GM04503 (cell line): ENCODE results near the gene ZNRF2.
"Not testable (repeated sequence)": the region's sequence is repeated elsewhere in the genome, so short reads cannot be mapped to it uniquely, and the experiment has no call there.

Experiments
- DNase-seq: peaks from one replicate; pipeline ENCODE4 v3.0.0-alpha.2; 2012; ENCODE audit warnings: low read depth

ZNRF2 gene

DNA sequence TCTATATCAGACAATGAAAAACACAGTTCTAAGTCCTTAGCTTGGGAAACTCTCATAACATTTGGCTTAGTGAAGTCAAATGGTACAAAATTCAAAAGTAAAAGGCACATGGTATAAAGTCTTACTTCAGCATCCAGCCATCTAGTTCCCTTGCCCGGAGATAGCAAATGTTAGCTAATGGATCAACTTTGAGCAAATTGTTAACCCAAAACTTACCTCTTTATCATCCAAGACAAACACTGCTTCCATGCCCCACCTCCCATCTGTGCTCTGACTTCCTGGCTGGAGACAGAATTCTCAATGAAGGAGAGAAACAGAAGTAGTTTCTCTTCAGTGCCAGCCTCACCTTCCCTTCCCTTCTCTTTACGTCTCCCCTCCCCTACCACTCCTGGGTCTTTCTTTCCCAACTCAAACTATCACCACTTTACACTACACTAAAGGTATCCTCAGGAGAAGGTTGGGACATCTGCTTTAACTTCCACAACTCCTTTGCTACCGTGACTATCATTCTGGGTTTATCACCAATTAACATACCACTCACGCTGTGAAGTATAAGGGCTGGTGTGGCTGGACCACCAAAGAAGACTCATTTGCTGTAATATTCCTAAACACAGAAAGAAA lies 21.2 kb upstream of the ZNRF2 start:
- DNase-seq = no peak

DNA sequence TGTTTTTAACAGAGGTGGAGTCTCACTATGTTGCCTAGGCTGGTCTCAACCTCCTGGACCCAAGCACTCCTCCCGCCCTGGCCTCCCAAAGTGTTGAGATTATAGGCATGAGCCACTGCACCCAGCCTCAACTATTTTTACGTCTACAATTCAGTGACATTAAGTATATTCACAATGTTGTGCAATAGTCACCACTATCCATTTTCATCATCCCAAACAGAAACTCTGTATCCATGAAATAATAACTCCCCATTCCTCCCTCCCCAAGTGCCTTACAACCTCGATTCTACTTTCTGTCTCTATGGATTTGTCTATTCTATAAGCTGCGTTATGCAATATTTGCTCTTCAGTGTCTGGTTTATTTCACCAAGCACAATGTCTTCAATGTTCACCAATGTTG lies 20.3 kb upstream of the ZNRF2 start:
- no peak for DNase-seq

DNA sequence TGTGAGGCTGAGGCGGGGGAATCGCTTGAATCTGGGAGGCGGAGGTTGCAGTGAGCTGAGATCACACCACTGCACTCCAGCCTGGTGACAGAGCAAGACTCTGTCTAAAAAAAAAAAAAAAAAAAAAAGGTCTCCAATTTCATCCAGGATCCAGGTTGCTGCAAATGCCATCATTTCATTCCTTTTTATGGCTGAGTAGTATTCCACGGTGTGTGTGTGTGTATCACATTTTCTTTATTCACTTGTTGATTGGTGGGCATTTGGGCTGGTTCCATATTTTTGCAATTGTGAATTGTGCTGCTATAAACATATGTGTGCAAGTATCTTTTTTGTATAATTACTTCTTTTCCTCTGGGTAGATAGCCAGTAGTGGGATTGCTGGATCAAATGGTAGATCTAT lies 19.2 kb upstream of the ZNRF2 start:
- not testable (repeated sequence) for DNase-seq

DNA sequence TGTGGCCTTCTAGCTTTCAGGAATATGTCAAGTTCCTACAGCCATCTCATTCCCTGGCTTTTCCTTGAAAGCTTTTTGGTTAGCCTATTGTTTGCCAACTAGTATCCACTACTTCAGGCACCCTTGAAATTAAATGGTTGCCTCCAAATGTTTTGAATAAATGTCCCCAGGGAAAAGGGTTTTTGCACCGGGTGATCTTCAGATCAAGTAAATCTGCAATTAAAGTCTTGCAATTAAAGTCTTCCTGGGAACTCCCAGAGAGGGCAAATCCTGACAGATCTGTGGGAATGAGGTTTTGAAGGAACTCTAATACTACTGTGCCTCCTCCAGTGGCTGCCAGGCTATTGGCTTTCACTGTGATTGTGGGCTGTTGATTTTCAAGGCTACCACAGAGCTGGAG lies 17.7 kb upstream of the ZNRF2 start:
- DNase-seq = no peak

DNA sequence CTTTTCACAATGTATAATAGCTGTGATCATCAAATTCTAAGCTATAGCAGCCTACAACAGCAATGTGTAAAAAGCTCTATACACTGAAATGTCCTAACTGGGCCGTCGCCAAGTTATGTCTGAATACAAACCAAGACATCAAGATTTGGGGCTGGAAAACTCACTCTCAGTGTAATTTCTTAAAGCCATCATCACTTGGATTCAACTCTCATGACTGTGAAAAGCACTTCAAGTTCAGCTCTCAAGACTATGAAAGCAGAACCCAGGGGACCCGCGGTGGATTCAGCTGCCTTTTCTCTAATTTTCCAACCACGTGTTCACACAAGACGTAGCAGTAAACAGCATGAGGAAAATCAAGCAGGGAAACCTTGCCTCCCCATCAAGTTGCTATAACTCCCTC lies 15.8 kb upstream of the ZNRF2 start:
- no peak for DNase-seq

DNA sequence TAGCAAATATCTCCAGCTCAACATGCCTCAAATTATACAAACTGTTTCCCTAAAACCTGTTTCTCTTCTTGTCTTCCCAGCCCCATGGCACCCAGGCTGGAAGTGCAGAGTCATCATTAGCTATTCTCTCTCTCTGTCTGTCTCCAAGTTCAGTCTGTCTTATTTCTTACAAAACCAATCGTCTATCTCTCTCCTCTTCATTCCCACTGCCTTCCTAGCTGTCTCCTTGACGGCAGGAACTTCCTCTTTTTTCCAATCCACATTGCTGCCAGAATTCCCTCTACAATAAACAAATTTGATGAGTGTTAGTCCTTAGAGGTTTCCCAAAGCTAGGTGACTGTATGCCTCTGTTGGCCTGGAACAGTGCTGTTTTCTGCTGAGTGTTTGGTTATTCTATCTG lies 14.9 kb upstream of the ZNRF2 start:
- no peak for DNase-seq

DNA sequence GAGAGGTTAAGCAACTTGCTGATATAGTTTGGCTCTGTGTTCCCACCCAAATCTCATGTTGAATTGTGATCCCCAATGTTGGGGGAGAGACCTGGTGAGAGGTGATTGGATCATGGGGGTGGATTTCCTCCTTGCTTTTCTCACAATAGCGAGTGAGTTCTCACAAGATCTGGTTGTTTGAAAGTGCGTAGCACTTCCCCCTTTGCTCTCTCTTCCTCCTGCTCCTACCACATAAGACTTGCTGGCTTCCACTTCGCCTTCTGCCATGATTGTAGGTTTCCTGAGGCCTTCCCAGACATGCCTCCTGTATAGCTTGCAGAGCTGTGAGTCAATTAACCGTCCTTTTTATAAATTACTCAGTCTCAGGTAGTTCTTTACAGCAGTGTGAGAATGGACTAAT lies 13.5 kb upstream of the ZNRF2 start:
- no peak for DNase-seq

DNA sequence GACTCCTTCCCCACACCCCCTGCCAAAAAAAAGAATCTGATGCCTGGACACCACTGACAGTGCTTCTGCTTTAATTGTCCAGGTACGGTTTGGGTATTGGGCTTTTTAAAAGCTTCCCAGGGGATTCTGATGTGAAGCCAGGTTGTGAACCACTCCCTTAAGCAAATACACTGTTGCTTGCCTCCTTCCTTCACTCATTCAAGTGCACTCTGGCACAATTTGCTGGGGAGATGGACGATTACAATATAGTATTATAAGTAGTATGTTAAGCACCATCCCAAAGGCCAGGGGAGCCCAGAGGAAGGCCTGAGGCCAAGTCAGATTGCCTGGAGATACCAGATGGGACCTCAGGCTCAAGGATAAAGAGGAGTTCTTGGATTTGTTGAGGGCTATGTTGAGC lies 12.3 kb upstream of the ZNRF2 start:
- DNase-seq = no peak

DNA sequence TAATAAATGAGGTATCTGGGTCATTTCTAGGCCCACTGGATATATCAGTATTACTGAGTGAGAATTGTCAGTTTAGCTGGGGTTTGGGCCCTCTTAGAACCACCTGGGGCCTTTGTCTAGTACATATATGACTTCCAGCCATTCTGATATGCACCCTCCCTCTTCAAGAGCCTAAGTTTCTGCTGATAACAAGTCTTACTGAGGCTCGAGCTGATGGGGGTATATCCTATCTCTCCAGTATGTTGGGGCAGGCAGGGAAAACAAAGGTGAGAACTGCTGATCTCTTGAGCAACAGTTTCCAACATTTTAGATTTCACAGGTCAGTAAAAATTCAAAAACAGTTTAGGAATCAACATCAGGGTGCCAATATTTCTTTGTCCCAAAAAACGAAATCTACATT lies 10.8 kb upstream of the ZNRF2 start:
- DNase-seq = no peak

DNA sequence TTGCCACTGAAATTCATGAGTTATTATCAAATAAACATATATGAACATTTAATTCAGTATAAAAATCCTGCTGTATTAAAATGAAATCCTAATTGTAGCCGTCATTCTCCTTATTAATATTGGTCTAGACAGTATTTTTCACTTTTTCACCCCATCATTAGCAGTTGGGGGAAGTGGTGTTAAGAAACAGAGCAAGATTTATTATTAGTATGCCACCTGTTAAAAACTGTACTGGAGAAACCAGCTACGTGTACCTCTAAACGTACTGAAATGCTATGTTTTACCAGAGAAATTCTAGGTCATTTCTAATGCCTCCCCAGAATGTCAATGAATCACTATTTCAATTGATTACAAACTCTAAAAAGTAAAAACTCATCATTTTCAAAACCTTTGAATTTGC lies 9.8 kb upstream of the ZNRF2 start:
- DNase-seq = no peak

DNA sequence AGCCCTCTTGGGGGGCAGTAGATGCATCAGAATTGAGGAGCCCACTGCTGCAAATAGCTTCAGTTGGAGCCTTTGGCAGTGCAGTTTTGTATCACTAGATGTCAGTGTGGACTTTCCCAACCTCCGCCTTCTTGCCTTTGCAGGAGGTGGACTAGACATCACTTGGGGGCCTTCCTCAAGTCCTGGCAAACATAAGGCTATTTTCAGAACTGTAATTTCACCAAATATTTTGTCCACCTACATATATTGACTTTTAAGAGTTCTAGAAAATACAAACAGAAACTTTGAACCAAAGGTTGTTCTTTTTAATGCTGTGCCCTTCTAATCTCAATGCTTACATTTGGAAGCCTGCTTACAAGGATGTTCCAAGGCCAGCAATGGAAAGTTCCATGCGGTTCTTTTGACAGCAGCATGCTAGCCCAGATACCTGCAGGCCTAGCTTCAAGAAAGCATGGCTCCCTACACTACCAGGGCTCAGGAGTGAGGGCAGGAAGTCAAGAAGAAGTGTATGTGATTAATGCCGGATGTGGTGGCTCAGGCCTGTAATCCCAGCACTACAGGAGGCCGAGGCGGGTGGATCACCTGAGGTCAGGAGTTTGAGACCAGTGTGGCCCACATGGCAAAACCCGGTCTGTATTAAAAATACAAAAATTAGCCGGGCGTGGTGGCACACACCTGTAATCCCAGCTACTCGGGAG lies 8.0 kb upstream of the ZNRF2 start:
- DNase-seq = no peak

DNA sequence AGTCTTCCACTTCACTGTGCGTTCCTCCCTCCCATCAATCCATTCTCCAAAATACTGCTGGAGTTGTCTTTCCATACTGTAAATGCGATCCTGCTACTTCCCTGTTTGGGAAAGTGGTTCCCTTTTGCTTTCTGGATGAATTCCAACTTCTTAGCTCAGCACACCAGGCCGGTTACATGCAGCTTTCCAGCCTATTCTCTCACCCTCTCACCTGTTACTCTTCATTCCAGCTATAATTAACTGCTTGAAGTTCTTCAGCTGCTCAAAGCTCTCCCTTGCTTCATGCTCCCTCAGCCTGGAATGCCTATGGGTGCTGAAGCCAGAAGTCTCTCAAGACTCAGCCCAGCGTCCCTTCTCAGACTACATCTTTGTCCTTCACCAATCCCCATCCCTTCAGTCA lies 6.0 kb upstream of the ZNRF2 start:
- no peak for DNase-seq

DNA sequence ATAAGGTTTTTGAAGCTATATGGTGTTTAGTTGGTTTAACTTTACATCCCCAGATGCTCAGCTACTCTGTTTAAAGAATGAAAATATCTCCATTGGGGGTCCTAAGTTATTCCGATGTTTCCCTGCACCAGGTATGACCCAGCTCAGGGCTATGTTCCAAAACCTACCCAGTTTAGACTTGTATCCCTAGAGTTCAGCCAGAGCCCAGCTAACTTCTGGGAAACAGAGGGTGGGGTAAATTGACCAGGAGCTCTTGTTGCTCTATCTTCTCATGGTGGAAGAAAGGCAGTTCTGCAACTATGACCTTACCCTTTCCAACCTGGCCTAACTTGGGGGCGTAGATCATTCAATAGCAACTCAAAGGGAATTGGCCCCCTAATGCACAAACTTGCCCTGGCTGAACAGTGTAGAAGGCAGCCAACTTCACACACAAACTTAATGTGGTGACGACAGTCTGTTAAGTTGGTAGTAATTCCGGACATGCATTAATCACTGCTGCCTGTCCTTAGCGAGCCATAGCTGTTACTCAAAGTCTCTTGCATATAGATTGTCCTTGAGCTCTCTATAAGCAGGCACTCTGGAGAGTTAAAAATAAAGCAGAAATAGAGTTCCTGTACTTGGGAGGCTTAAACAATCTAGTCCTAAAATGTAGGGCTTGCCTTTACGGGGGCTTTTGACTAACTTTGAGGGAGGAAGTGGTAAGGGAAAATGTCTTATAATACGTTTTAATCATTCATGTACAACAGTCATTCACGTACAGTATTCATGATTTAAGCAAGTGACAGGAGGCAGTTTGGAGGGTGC lies 5.3 kb upstream of the ZNRF2 start:
- no peak for DNase-seq

DNA sequence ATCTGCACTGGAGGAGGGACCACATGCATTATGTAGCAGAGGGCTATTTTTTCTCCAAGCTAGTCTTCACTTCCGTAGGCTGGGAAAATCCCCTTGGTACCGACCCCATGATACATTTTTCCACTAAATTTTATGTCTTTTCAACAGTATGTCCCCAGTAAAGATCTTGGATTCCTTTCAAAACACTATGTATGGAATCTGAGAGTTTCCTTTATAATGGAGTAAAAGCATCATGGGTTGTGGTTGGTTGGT lies 4.8 kb upstream of the ZNRF2 start:
- DNase-seq = no peak

DNA sequence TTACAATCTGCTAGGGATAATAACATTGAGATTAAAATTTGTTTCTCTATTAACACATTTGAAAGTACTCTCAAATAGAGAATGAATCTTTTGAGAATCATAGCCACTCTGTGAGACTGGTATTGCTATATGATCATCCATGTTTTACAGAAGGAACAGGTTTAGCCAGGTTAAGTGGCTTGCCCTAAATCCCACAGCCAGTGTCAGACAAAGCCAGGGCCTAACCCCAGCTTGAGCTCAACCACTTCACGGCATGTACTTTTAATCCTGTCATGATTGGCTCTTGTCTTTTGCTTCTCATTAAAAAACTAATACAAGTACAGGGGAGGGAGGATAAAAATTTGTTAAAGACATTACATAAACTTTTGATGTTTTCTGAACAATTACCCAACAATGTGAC lies 3.8 kb upstream of the ZNRF2 start:
- no peak for DNase-seq

DNA sequence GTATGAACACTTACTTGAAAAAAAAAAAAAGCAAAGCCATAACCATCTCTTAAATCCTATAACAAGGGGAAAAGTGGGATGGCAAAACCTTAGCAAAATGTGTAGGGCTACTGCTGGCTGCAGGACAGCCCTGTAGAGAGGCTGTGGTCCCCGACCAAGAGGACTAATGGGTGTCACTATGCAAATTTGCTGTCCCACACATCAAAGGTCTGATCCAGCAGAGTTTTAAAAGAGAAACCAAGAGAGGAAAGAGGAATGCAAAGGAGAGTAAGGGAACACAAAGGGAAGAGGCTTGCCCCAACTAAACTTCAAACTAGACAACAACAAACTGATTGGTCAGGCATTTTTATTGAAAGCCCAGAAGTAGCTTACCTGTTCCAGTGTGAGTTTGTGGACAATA lies 3.1 kb upstream of the ZNRF2 start:
- DNase-seq = no peak

DNA sequence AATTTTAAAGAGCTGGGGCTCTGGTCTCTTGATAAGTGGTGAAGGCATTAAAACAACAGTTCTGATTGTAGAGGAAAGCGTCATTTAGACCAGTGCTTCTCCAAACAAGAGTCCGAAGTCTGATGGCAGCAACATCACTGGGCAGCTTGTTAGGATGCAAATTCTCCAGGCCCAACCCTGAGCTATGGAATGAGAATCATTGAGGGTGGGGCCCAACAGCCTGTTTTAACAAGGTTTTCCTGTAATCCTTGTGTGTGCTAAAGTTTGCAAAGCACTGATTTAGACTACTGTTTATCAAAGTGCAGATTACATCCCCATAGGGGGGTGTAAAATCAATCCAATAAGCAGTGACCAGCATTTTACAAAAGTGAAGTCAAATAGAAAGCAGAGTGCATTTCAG lies 2.6 kb upstream of the ZNRF2 start:
- no peak for DNase-seq

DNA sequence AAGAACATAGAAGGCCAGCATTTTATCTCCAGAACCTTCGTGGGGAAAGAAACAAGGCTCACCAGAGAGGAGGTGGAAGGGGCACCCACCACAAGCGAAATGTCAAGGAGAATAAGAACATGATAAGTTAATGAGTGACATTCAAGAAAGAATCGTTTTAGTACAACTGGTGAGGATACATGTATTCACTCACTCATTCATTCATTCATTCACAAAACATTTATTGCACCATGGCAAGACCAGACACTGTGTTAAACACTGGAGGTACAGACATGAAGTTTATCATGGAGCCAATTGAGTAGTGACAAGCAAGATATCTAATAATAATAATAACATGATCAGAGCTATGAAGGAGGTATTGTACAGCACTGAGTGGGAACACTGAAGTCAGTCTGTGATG lies 1.7 kb upstream of the ZNRF2 start:
- DNase-seq = no peak

DNA sequence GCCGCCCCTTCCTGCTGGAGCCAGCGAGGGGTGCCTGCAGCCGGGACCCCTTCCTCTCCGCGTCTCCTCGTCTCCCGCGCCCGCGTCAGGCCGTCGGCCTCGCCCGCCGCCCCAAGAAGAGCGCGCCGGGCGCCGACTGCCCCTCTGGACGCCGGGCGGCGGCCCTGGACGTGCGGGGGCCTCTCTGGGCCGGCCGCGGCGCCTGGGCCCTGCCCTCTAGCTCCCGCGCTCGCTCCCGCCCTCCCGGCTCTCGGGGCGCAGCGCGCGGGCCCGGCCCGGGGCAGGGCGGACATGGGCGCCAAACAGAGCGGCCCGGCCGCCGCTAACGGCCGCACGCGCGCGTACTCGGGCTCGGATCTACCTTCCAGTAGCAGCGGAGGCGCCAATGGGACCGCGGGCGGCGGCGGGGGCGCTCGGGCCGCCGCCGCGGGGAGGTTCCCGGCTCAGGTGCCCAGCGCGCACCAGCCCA lies 704 bp downstream of the ZNRF2 start:
- DNase-seq = no peak

DNA sequence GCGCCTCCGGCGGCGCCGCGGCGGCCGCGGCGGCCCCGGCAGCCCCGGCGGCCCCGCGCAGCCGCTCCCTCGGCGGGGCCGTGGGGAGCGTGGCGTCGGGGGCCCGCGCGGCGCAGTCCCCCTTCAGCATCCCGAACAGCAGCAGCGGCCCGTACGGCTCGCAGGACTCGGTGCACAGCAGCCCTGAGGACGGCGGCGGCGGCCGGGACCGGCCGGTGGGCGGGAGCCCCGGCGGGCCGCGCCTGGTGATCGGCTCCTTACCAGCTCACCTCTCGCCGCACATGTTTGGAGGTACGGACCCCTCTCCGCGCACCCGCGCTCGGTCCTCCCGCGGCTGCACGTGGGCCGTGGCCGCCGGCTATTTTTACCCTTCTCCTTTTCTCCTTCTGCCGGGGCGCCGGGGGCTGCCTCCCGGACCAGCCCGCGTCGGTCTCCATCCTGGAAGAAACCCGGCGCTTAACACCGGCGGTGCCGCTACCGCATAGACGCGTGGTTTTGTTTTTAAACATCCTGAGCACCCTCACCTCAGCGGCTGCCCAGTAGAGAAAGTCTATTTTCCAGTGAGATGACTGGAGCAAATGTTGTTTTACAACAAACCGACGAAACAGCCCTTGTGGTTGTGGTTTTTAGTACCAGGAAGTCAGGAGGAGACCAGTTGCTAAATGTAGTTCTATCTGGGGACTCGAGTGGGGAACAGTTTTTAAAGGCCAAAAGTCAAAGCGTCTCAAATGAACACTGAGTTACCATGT lies 1.3 kb downstream of the ZNRF2 start:
- DNase-seq = peak; percentile 19

DNA sequence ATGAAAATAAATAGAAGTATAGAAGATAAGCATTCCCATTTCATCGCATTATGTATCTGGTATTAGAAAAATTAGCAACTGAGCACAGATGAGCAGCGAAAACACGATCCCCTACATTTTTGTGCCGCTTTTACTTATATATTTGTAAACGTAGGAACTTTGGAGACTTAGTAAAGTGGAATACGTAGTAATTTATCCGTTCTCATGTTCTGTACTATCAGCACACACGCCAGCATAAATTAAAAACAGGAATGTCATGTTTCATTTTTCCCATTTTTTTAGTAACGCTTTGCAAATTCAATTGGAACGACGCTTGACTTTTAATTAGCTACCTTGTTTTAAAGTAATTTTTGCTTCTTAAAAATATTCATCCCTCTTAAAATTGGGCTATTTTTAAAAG lies 2.4 kb downstream of the ZNRF2 start:
- DNase-seq = no peak

DNA sequence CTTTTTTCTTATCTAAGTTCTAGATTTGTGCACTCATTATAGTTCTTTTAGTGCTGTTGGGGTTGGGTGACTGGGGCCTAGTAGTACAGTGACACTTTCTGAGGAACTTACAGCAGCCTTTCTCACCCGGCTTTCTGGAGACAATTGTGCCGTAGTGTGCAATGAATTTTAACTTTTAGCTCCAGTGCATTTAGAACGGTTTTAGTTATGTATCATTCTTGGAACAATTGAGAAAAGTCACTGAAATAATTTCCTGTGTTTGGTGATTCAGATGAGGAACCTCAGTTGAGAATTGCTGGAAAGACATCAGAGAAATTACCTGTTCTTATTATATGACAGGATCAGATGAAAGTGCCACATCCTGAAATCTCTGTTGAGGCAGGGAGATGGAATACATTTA lies 3.2 kb downstream of the ZNRF2 start:
- DNase-seq = not testable (repeated sequence)

DNA sequence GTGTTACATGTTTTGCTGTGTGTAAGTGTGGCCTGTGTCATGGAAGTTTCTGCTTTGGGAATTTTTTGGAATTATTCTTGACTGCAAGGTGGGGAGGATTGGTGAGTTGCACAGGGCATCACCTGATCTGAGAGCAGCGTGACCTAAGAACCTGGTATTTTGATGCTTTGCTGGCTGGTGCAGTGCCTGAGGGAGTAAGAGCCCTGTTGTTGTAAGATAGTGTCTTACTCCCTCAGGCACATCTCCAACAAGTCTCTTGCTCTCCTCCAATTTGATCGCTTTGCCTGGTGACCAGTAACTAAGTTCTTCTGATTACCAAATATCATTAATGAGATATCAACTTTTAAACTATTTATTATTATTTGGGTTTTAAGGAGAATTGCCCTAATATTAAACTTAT lies 5.2 kb downstream of the ZNRF2 start:
- not testable (repeated sequence) for DNase-seq
